Measurements from ENCODE around the gene PAFAH2. TPM values are rescaled to one million over a fixed set of nuclear protein-coding genes. Genes with fewer than 3 reads are reported as not detected.
A peak's percentile ranks its signal among the peaks of the same experiment; 100 is the strongest.

The PAFAH2 gene
- total and polyA plus RNA-seq, 2 of the 13 experiments (the other 11 are each of a cell fraction or from before 2014, with no cell fraction given): 6.9 to 9.4 TPM

GRCh38 chr1:25947027-25947426 lies 50.8 kb downstream of the PAFAH2 start (continued):
- TF ChIP-seq XBP1 (CRISPR knock-in tag; IDR thresholded peaks at IDR 0.05) (no peak), DMTF1 (CRISPR knock-in tag; IDR thresholded peaks at IDR 0.05) (no peak), SIX1 (CRISPR knock-in tag; IDR thresholded peaks at IDR 0.05; ENCODE audit: borderline replicate concordance) (no peak), CBFB (CRISPR knock-in tag; IDR thresholded peaks at IDR 0.05) (no peak), ZNF691 (CRISPR knock-in tag; IDR thresholded peaks at IDR 0.05; ENCODE audit: borderline replicate concordance, low read depth) (no peak), ZNF12 (CRISPR knock-in tag; IDR thresholded peaks at IDR 0.05) (peak; percentile 97), RBM39 (IDR thresholded peaks at IDR 0.05; ENCODE audit: low read depth, low read length, poor library complexity, severe bottlenecking) (no peak)

- Histone ChIP-seq H3K27me3 (ENCODE audit: control insufficient read depth in 1 of 2, insufficient read depth in 2 of 2, low read length in 2 of 2) (no peaks in the 10 kb centered on the region), H3K27ac (ENCODE audit: extremely low read length, insufficient read depth, low read length) (no peak overlapping the region), H3K79me2 (ENCODE audit: insufficient read depth, low read length) (no peaks in the 10 kb centered on the region), H3K9ac (ENCODE audit: insufficient read depth, low read depth, low read length) (no peak overlapping the region), H3K4me3 (replicated peaks in 1 of 3; ENCODE audit: insufficient read depth in 1 of 3, low read depth in 2 of 3, low read length in 3 of 3) (no peak overlapping the region), H4K20me1 (ENCODE audit: insufficient read depth, low read length) (no peaks in the 10 kb centered on the region), H3K4me1 (ENCODE audit: insufficient read depth, low read length) (peaks cover 3% of the 10 kb centered on the region; the same call in 1 of the 2 replicates), H2AFZ (ENCODE audit: low read length) (no peak overlapping the region), H3K9me3 (ENCODE audit: low read length) (no peaks in the 10 kb centered on the region), H3K36me3 (replicated peaks in 1 of 2; ENCODE audit: control insufficient read depth in 1 of 2, insufficient read depth in 2 of 2, low read length in 2 of 2) (no peaks in the 10 kb centered on the region), H3K4me2 (ENCODE audit: low read depth, low read length) (no peak overlapping the region)
- intact Hi-C loops (cut with micrococcal nuclease; ENCODE audit: unreplicated experiment) (no loop called here), in situ Hi-C loops (cut with HindIII; ENCODE audit: extremely low pct_ligation_motif_present, low pct_unique_long_range_greater_than_20kb) (no loop called here)
- TF ChIP-seq HCFC1 (IDR thresholded peaks at IDR 0.05; ENCODE audit: low read depth, low read length) (no peak), TAF1 (CRISPR knock-in tag; IDR thresholded peaks at IDR 0.05) (no peak), ZNF101 (CRISPR knock-in tag; IDR thresholded peaks at IDR 0.05; ENCODE audit: borderline replicate concordance, low read depth) (no peak), RXRA (CRISPR knock-in tag; IDR thresholded peaks at IDR 0.05) (no peak), ZNF572 (CRISPR knock-in tag; IDR thresholded peaks at IDR 0.05) (no peak), ZNF800 (CRISPR knock-in tag; IDR thresholded peaks at IDR 0.05) (no peak), PRPF4 (IDR thresholded peaks at IDR 0.05; ENCODE audit: low read depth, low read length, poor library complexity, severe bottlenecking) (no peak), ZNF574 (CRISPR knock-in tag; IDR thresholded peaks at IDR 0.05) (no peak)
- ATAC-seq: no peak
- no peak for DNase-seq (ENCODE audit: low spot score)
- no peak for FAIRE-seq
- BruUV-seq (replicated peaks): no TSS peak
- ChIA-PET CTCF (ENCODE audit: low intra/inter-chr PET ratio, low total read pairs) (no interaction called here), POLR2A (no interaction called here)
- 18% methylated on average over 4 of the region's 5 CpGs for WGBS (ENCODE audit: low lambda C conversion rate)
Measured at GRCh38 chr1:25945761-25946160, 52.1 kb downstream of the PAFAH2 start.
